H1 (cell line): Measurements from ENCODE around the gene PASK.

Source experiments
- CHD2 ChIP-seq: IDR thresholded peaks from 2 replicates; pipeline ENCODE4 v1.6.1; 2012; ENCODE audit warnings: low read length, improper control_type of control experiment
- CREB1 ChIP-seq: IDR thresholded peaks from 2 replicates; pipeline ENCODE4 v1.6.1; 2012; ENCODE audit warnings: inconsistent platforms
- E2F6 ChIP-seq: IDR thresholded peaks from 2 replicates; pipeline ENCODE4 v1.6.1; 2012; ENCODE audit warnings: inconsistent platforms
- EZH2 ChIP-seq: fragments of 200-600 bp; sonication (generic); IDR thresholded peaks from 2 replicates; pipeline ENCODE4 v1.7.1; 2012; ENCODE audit warnings: low read depth, mild to moderate bottlenecking, moderate library complexity, low read length, inconsistent platforms; ENCODE audit not compliant: severe bottlenecking
- GABPA ChIP-seq: IDR thresholded peaks from 2 replicates; pipeline ENCODE4 v1.6.1; 2011; ENCODE audit warnings: mild to moderate bottlenecking, low read length, moderate library complexity, borderline replicate concordance; ENCODE audit not compliant: insufficient read depth
- GTF2F1 ChIP-seq: IDR thresholded peaks from 2 replicates; pipeline ENCODE4 v1.6.1; 2012; ENCODE audit warnings: low read depth, low read length, improper control_type of control experiment, borderline replicate concordance
- JUND ChIP-seq: IDR thresholded peaks from 2 replicates; pipeline ENCODE4 v1.6.1; 2011; ENCODE audit warnings: mild to moderate bottlenecking, improper control_type of control experiment, low read length
- MAFK ChIP-seq: IDR thresholded peaks from 2 replicates; pipeline ENCODE4 v1.6.1; 2012; ENCODE audit warnings: low read depth, mild to moderate bottlenecking, improper control_type of control experiment, low read length
- POLR2A ChIP-seq, 2 experiments: IDR thresholded peaks; 1 replicate in 1 of 2; 2 replicates in 1 of 2; pipeline ENCODE4 v1.6.1; 2011; ENCODE audit warnings: low read depth in 2 of 2, low read length in 2 of 2, mild to moderate bottlenecking in 2 of 2; ENCODE audit errors: control extremely low read depth in 1 of 2
- RAD21 ChIP-seq, 2 experiments: IDR thresholded peaks in 1 of 2; conservative IDR thresholded peaks in 1 of 2; 2 replicates each; pipeline ENCODE4 v1.6.1; 2011; ENCODE audit warnings: low read depth in 2 of 2, low read length in 2 of 2, improper control_type of control experiment in 1 of 2, inconsistent platforms in 1 of 2, mild to moderate bottlenecking in 1 of 2, moderate library complexity in 1 of 2
- SP1 ChIP-seq: IDR thresholded peaks from 2 replicates; pipeline ENCODE4 v1.6.1; 2011; ENCODE audit warnings: low read depth, low read length
- TF ChIP-seq, protein P1 (sequence below), 3 experiments: IDR thresholded peaks; 1 replicate in 2 of 3; 2 replicates in 1 of 3; pipeline versions ENCODE4 v1.5.1 to v1.6.1; 2011; ENCODE audit warnings: low read length in 3 of 3, mild to moderate bottlenecking in 3 of 3, inconsistent platforms in 2 of 3, low read depth in 1 of 3, moderate library complexity in 1 of 3; ENCODE audit not compliant: insufficient read depth in 1 of 3; ENCODE audit errors: control extremely low read depth in 1 of 3
- TF ChIP-seq, protein P2 (sequence below): fragments of 300-600 bp; sonication (generic); IDR thresholded peaks from 2 replicates; pipeline ENCODE4 v1.7.1; 2012; ENCODE audit warnings: low read length, moderate library complexity, mild to moderate bottlenecking, inconsistent platforms; ENCODE audit not compliant: insufficient replicate concordance

GRCh38 chr2:241067501-241068135 is 81.7 kb downstream of the PASK start:
- TF ChIP-seq, protein P1, sequence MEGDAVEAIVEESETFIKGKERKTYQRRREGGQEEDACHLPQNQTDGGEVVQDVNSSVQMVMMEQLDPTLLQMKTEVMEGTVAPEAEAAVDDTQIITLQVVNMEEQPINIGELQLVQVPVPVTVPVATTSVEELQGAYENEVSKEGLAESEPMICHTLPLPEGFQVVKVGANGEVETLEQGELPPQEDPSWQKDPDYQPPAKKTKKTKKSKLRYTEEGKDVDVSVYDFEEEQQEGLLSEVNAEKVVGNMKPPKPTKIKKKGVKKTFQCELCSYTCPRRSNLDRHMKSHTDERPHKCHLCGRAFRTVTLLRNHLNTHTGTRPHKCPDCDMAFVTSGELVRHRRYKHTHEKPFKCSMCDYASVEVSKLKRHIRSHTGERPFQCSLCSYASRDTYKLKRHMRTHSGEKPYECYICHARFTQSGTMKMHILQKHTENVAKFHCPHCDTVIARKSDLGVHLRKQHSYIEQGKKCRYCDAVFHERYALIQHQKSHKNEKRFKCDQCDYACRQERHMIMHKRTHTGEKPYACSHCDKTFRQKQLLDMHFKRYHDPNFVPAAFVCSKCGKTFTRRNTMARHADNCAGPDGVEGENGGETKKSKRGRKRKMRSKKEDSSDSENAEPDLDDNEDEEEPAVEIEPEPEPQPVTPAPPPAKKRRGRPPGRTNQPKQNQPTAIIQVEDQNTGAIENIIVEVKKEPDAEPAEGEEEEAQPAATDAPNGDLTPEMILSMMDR (IDR thresholded peaks at IDR 0.05; ENCODE audit: control extremely low read depth in 1 of 3, insufficient read depth in 1 of 3, low read depth in 1 of 3, low read length in 3 of 3): no peak
- TF ChIP-seq GTF2F1: no peak
- no peak for TF ChIP-seq SP1
- TF ChIP-seq RAD21 (IDR thresholded peaks at IDR 0.05 in 1 of 2, conservative IDR thresholded peaks at IDR 0.05 in 1 of 2; ENCODE audit: low read depth in 2 of 2, low read length in 2 of 2): no peak
- no peak for TF ChIP-seq POLR2A (IDR thresholded peaks at IDR 0.05; ENCODE audit: control extremely low read depth in 1 of 2, low read depth in 2 of 2, low read length in 2 of 2)
- TF ChIP-seq MAFK: no peak
- TF ChIP-seq CREB1: no peak
- TF ChIP-seq JUND: no peak
- no peak for TF ChIP-seq CHD2
- no peak for TF ChIP-seq EZH2
- TF ChIP-seq, protein P2, sequence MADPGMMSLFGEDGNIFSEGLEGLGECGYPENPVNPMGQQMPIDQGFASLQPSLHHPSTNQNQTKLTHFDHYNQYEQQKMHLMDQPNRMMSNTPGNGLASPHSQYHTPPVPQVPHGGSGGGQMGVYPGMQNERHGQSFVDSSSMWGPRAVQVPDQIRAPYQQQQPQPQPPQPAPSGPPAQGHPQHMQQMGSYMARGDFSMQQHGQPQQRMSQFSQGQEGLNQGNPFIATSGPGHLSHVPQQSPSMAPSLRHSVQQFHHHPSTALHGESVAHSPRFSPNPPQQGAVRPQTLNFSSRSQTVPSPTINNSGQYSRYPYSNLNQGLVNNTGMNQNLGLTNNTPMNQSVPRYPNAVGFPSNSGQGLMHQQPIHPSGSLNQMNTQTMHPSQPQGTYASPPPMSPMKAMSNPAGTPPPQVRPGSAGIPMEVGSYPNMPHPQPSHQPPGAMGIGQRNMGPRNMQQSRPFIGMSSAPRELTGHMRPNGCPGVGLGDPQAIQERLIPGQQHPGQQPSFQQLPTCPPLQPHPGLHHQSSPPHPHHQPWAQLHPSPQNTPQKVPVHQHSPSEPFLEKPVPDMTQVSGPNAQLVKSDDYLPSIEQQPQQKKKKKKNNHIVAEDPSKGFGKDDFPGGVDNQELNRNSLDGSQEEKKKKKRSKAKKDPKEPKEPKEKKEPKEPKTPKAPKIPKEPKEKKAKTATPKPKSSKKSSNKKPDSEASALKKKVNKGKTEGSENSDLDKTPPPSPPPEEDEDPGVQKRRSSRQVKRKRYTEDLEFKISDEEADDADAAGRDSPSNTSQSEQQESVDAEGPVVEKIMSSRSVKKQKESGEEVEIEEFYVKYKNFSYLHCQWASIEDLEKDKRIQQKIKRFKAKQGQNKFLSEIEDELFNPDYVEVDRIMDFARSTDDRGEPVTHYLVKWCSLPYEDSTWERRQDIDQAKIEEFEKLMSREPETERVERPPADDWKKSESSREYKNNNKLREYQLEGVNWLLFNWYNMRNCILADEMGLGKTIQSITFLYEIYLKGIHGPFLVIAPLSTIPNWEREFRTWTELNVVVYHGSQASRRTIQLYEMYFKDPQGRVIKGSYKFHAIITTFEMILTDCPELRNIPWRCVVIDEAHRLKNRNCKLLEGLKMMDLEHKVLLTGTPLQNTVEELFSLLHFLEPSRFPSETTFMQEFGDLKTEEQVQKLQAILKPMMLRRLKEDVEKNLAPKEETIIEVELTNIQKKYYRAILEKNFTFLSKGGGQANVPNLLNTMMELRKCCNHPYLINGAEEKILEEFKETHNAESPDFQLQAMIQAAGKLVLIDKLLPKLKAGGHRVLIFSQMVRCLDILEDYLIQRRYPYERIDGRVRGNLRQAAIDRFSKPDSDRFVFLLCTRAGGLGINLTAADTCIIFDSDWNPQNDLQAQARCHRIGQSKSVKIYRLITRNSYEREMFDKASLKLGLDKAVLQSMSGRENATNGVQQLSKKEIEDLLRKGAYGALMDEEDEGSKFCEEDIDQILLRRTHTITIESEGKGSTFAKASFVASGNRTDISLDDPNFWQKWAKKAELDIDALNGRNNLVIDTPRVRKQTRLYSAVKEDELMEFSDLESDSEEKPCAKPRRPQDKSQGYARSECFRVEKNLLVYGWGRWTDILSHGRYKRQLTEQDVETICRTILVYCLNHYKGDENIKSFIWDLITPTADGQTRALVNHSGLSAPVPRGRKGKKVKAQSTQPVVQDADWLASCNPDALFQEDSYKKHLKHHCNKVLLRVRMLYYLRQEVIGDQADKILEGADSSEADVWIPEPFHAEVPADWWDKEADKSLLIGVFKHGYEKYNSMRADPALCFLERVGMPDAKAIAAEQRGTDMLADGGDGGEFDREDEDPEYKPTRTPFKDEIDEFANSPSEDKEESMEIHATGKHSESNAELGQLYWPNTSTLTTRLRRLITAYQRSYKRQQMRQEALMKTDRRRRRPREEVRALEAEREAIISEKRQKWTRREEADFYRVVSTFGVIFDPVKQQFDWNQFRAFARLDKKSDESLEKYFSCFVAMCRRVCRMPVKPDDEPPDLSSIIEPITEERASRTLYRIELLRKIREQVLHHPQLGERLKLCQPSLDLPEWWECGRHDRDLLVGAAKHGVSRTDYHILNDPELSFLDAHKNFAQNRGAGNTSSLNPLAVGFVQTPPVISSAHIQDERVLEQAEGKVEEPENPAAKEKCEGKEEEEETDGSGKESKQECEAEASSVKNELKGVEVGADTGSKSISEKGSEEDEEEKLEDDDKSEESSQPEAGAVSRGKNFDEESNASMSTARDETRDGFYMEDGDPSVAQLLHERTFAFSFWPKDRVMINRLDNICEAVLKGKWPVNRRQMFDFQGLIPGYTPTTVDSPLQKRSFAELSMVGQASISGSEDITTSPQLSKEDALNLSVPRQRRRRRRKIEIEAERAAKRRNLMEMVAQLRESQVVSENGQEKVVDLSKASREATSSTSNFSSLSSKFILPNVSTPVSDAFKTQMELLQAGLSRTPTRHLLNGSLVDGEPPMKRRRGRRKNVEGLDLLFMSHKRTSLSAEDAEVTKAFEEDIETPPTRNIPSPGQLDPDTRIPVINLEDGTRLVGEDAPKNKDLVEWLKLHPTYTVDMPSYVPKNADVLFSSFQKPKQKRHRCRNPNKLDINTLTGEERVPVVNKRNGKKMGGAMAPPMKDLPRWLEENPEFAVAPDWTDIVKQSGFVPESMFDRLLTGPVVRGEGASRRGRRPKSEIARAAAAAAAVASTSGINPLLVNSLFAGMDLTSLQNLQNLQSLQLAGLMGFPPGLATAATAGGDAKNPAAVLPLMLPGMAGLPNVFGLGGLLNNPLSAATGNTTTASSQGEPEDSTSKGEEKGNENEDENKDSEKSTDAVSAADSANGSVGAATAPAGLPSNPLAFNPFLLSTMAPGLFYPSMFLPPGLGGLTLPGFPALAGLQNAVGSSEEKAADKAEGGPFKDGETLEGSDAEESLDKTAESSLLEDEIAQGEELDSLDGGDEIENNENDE: no peak
- TF ChIP-seq E2F6: no peak
- TF ChIP-seq GABPA: no peak
